CD4-positive, alpha-beta memory T cell (primary cell): ENCODE results near the gene ADAMTS15. TPM values are rescaled to one million over a fixed set of nuclear protein-coding genes. Genes with fewer than 3 reads are reported as not detected.

Experiments used
- CTCF ChIA-PET: fragments of 350-600 bp; sonication (Branson Sonifier 250); formaldehyde crosslinking; loops from one replicate; lab custom pipeline; 2021; ENCODE audit warnings: inconsistent platforms; ENCODE audit not compliant: partially characterized antibody; lab: Charles Lee
- POLR2A ChIA-PET: fragments of 350-600 bp; sonication (Branson Sonifier 250); formaldehyde crosslinking; loops from one replicate; lab custom pipeline; 2021; ENCODE audit not compliant: partially characterized antibody; lab: Charles Lee
- DNase-seq, 5 donors: peaks; one replicate each; pipeline versions ENCODE4 v3.0.0 to v3.0.0-alpha.2; 2020 to 2022; ENCODE audit warnings: mixed read lengths in 1 of 5
- H3K27ac ChIP-seq: one replicate; pipeline ENCODE4 v1.7.0; 2013; ENCODE audit warnings: low read depth, low read length
- H3K27me3 ChIP-seq: 2 replicates; pipeline ENCODE4 v1.7.0; 2013; ENCODE audit warnings: mild to moderate bottlenecking, low read length, moderate library complexity; ENCODE audit not compliant: insufficient read depth
- H3K36me3 ChIP-seq: 2 replicates; pipeline ENCODE4 v1.7.0; 2013; ENCODE audit warnings: mild to moderate bottlenecking, low read length, moderate library complexity; ENCODE audit not compliant: insufficient read depth
- H3K4me1 ChIP-seq: 2 replicates; pipeline ENCODE4 v1.7.0; 2013; ENCODE audit warnings: mild to moderate bottlenecking, low read length, moderate library complexity; ENCODE audit not compliant: insufficient read depth
- H3K4me3 ChIP-seq, 2 donors: one replicate each; pipeline ENCODE4 v1.7.0; 2013; ENCODE audit warnings: low read length in 2 of 2, mild to moderate bottlenecking in 1 of 2
- H3K9me3 ChIP-seq, 2 donors: one replicate each; pipeline ENCODE4 v1.7.0; 2013; ENCODE audit warnings: low read length in 2 of 2, control low read depth in 1 of 2; ENCODE audit not compliant: control insufficient read depth in 1 of 2
- H3K27ac Mint-ChIP-seq, 7 donors: one replicate each; pipeline ENCODE4 v1.8.0; 2020 to 2021; ENCODE audit warnings: mixed read lengths in 7 of 7, mild to moderate bottlenecking in 6 of 7, inconsistent platforms in 3 of 7, moderate library complexity in 3 of 7
- H3K27me3 Mint-ChIP-seq, 2 donors: one replicate each; pipeline ENCODE4 v1.8.0; 2020 to 2021; ENCODE audit warnings: mixed read lengths in 2 of 2
- H3K36me3 Mint-ChIP-seq, 2 donors: one replicate each; pipeline ENCODE4 v1.8.0; 2020 to 2021; ENCODE audit warnings: mixed read lengths in 2 of 2, inconsistent platforms in 1 of 2, mild to moderate bottlenecking in 1 of 2
- H3K4me1 Mint-ChIP-seq, 4 donors: one replicate each; pipeline ENCODE4 v1.8.0; 2020 to 2021; ENCODE audit warnings: mixed read lengths in 4 of 4, mild to moderate bottlenecking in 1 of 4
- H3K4me3 Mint-ChIP-seq, 8 donors: one replicate each; pipeline ENCODE4 v1.8.0; 2020 to 2021; ENCODE audit warnings: mixed read lengths in 8 of 8, mild to moderate bottlenecking in 7 of 8, moderate library complexity in 6 of 8, inconsistent platforms in 3 of 8
- H3K9me3 Mint-ChIP-seq, 8 donors: one replicate each; pipeline ENCODE4 v1.8.0; 2020 to 2021; ENCODE audit warnings: mixed read lengths in 8 of 8, mild to moderate bottlenecking in 5 of 8, inconsistent platforms in 3 of 8, moderate library complexity in 1 of 8
- intact Hi-C: fragments of 100-400 bp; cut with micrococcal nuclease; formaldehyde crosslinking; loops from one replicate; pipeline ENCODE4 v1.15.1; 2023
- polyA plus RNA-seq, 2 donors: library from polyadenylated mRNA; unstranded; fragments of 300-500 nt; fragmentation: Illumina TruSeq; gene quantifications; one replicate each; pipeline ENCODE4 v1.2.3, GENCODE V29; 2021
- total RNA-seq, 2 experiments: library from RNA; stranded (reverse); gene quantifications; one replicate each; pipeline ENCODE4 v1.2.3, GENCODE V29; 2021

Gene ADAMTS15
- total and polyA plus RNA-seq, 4 experiments from 2014 or later: not detected

- ChIA-PET POLR2A (no interaction called here), CTCF (no interaction called here)
- H3K4me3 Mint-ChIP-seq: no peak overlapping the region
- Histone ChIP-seq H3K36me3 (no peaks in the 10 kb centered on the region), H3K27ac (no peak overlapping the region), H3K9me3 (no peaks in the 10 kb centered on the region), H3K27me3 (no peaks in the 10 kb centered on the region), H3K4me1 (no peaks in the 10 kb centered on the region), H3K4me3 (no peak overlapping the region)
- no peak overlapping the region for H3K27ac Mint-ChIP-seq
- H3K4me1 Mint-ChIP-seq: no peaks in the 10 kb centered on the region
- no peak for DNase-seq
- H3K36me3 Mint-ChIP-seq: no peaks in the 10 kb centered on the region
- intact Hi-C loops: no loop called here
- H3K9me3 Mint-ChIP-seq: no peaks in the 10 kb centered on the region
- peaks cover 1 to 6% of the 10 kb centered on the region in 2 donors for H3K27me3 Mint-ChIP-seq
Measured at GRCh38 chr11:130515829-130516553, 67.5 kb downstream of the ADAMTS15 start.

GRCh38 chr11:130516554-130517505 is 68.4 kb downstream of the ADAMTS15 start:
- Histone ChIP-seq H3K4me3 (no peak overlapping the region), H3K27ac (no peak overlapping the region), H3K4me1 (no peaks in the 10 kb centered on the region), H3K36me3 (no peaks in the 10 kb centered on the region), H3K9me3 (no peaks in the 10 kb centered on the region), H3K27me3 (no peaks in the 10 kb centered on the region)
- Mint-ChIP-seq H3K4me1 (no peaks in the 10 kb centered on the region), H3K27ac (no peak overlapping the region), H3K9me3 (no peaks in the 10 kb centered on the region), H3K4me3 (no peak overlapping the region), H3K27me3 (peaks cover 1 to 6% of the 10 kb centered on the region in 2 donors), H3K36me3 (no peaks in the 10 kb centered on the region)
- POLR2A ChIA-PET: no interaction called here
- CTCF ChIA-PET: no interaction called here
- DNase-seq: no peak
- intact Hi-C loops: no loop called here

DNA sequence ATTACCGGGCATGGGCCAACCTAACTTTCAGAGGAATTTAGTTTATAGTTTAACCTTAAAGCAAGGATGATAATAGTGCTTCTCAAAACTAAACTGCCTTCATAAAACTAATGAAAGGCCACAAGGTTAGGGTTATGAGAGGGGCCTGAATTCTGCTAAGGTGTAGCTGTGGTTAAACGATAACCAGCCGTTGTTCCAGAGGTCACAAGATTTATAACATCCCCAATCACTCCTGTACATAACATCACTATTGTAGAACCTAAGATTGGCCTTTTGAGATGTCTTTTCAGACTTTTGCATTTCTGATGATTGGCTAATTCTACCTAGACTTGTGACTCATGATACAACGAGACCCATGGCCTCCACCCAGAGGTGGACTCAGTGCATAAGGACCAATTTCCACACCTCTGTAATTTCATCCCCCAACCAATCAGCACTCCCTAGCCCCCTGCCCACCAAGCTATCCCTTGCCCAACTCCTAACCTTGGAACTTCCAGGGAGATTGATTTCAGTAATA is 69.8 kb downstream of the ADAMTS15 start:
- H3K27me3 ChIP-seq: no peaks in the 10 kb centered on the region
- no peak for DNase-seq
- intact Hi-C loops: no loop called here
- H3K9me3 ChIP-seq: no peaks in the 10 kb centered on the region
- no peaks in the 10 kb centered on the region for H3K36me3 ChIP-seq
- peaks cover 1 to 6% of the 10 kb centered on the region in 2 donors for H3K27me3 Mint-ChIP-seq
- no peaks in the 10 kb centered on the region for H3K4me1 ChIP-seq
- H3K27ac ChIP-seq: no peak overlapping the region
- CTCF ChIA-PET: no interaction called here
- H3K36me3 Mint-ChIP-seq: no peaks in the 10 kb centered on the region
- no peaks in the 10 kb centered on the region for H3K4me1 Mint-ChIP-seq
- H3K9me3 Mint-ChIP-seq: no peaks in the 10 kb centered on the region
- POLR2A ChIA-PET: no interaction called here
- no peak overlapping the region for H3K4me3 Mint-ChIP-seq
- no peak overlapping the region for H3K27ac Mint-ChIP-seq
- H3K4me3 ChIP-seq: no peak overlapping the region

DNA sequence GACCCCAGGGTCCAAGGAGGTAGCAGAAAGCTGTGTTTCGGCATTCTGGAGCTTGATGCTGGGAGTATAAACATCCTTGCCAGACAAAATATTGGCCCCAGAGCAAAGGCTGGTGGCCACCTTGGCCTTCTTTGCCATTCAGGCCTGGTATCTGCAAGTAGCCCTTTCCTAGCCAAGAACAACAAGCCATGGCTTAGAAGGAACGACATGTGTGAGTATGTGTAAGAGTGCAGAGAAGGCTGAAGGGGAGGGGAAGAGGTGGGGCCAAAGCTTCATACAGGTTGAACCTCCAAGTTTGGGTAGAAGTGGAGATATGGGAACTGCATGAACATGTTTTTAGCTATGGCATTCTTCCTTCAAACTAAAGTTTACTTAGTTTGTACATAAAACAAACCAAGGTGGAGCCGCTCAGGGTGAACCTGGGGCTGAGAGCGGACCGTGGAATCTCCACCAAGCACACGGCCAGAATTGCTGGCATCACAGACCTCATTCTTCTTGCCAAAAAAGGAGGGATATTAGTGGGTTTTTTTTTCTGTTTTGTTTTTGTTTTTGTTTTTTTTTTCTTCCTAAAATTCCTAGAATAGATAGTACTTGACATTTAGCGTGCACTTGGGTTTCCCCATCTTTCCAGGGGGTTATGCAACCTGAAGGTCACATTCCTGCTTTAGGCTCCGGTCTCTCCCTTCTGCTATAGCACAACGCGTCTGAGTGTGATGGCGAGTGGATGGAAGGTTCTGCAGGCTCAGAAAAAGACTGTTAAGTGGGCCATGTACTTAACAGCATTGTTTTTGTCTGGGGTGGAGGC is 70.9 kb downstream of the ADAMTS15 start:
- no peak overlapping the region for H3K4me3 Mint-ChIP-seq
- no peaks in the 10 kb centered on the region for H3K4me1 Mint-ChIP-seq
- Histone ChIP-seq H3K27ac (no peak overlapping the region), H3K4me1 (no peaks in the 10 kb centered on the region), H3K9me3 (no peaks in the 10 kb centered on the region), H3K36me3 (no peaks in the 10 kb centered on the region), H3K27me3 (no peaks in the 10 kb centered on the region), H3K4me3 (no peak overlapping the region)
- no peak overlapping the region for H3K27ac Mint-ChIP-seq
- intact Hi-C loops: no loop called here
- ChIA-PET POLR2A (no interaction called here), CTCF (no interaction called here)
- H3K27me3 Mint-ChIP-seq: peaks cover 1 to 2% of the 10 kb centered on the region in 2 donors
- no peaks in the 10 kb centered on the region for H3K9me3 Mint-ChIP-seq
- no peaks in the 10 kb centered on the region for H3K36me3 Mint-ChIP-seq
- DNase-seq: no peak

DNA sequence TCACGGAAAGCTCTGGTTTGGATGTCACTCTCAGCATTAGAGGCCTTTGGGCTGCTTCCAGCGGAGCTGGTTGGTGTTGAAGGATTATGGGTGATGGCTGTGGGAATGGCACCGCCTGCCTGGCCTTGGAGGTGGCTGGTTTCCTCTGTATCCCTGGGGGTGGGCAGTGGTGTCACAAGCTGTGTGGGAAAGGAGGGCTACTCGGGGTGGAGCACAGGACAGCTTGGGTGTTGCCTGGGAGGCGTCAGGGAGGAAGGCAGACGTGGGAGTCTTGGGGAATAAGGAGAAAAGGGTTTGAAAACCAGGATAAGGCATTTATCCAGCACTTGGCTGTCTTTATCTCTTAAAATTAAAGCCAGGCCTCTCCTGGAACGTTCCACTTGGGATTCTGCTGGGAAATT is 71.8 kb downstream of the ADAMTS15 start:
- Mint-ChIP-seq H3K27me3 (peaks cover 0 to 3% of the 10 kb centered on the region in 2 donors), H3K4me1 (no peaks in the 10 kb centered on the region), H3K27ac (no peak overlapping the region), H3K9me3 (no peaks in the 10 kb centered on the region), H3K36me3 (no peaks in the 10 kb centered on the region), H3K4me3 (no peak overlapping the region)
- DNase-seq: no peak
- no peaks in the 10 kb centered on the region for H3K27me3 ChIP-seq
- intact Hi-C loops: no loop called here
- no peaks in the 10 kb centered on the region for H3K36me3 ChIP-seq
- no peaks in the 10 kb centered on the region for H3K9me3 ChIP-seq
- POLR2A ChIA-PET: no interaction called here
- no peaks in the 10 kb centered on the region for H3K4me1 ChIP-seq
- H3K27ac ChIP-seq: no peak overlapping the region
- no peak overlapping the region for H3K4me3 ChIP-seq
- CTCF ChIA-PET: no interaction called here

DNA sequence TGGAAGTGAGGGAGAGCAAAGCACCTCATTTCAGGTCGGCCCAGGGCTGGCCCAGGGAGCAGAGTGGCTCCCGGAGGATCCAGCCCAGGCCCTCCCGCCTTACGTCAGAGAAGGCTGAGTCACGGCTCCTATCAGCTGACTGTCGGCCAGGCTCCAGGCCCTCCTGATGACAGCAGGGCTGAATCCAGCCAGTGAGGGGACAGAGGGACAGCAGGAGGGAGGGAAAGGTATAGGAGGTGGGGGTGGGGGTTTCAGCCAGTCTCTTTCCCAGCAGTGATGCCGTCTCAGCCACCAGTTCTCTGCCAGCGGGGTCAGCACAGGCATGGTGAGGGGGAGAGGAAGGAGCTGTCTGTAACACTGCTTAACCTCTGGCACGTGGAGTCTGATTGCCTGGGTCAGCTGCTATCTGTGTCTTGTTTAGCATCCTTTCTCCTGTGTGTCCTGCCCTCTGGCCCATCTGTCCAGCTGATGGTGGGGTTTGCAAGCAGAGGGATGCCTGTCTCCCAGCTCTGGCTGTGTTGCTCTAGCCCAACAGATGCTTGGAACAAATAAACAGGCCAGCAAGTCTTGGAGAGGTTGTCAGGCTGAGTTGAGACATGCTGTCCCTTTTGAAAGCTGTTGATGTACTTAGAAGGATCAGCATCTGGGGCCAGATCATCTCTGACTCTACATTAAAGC is 74.0 kb downstream of the ADAMTS15 start:
- no peak overlapping the region for H3K4me3 Mint-ChIP-seq
- Histone ChIP-seq H3K9me3 (no peaks in the 10 kb centered on the region), H3K4me3 (no peak overlapping the region), H3K36me3 (no peaks in the 10 kb centered on the region), H3K27me3 (no peaks in the 10 kb centered on the region), H3K27ac (no peak overlapping the region), H3K4me1 (no peaks in the 10 kb centered on the region)
- POLR2A ChIA-PET: no interaction called here
- H3K4me1 Mint-ChIP-seq: no peaks in the 10 kb centered on the region
- CTCF ChIA-PET: interaction anchor here (0.5 kb wide), 1 partner anchor 286 kb away, joined by 3 read pairs; no protein-coding TSS in a partner anchor
- DNase-seq: no peak
- H3K36me3 Mint-ChIP-seq: no peaks in the 10 kb centered on the region
- H3K27ac Mint-ChIP-seq: no peak overlapping the region
- intact Hi-C loops: no loop called here
- no peaks in the 10 kb centered on the region for H3K9me3 Mint-ChIP-seq
- peaks cover 0 to 3% of the 10 kb centered on the region in 2 donors for H3K27me3 Mint-ChIP-seq
